Stimulated activated naive B cell treated with anti-CD40 and anti-IgM and Interleukin-4, amounts not matched to agents 10 μg/mL and 1 μg/mL and 100 μg/mL, for 72 hours (primary cell): ENCODE measurements around the gene MRC1.

Experiments
- ATAC-seq, 2 donors: fragments of 150-1000 bp; cut with Tn5 transposase; replicated peaks; 2 replicates each; pipeline ENCODE4 v1.10.0; 2021; ENCODE audit warnings: moderate library complexity in 1 of 2
- DNase-seq: peaks from one replicate; pipeline ENCODE4 v3.0.0; 2021
- H3K27ac Mint-ChIP-seq: one replicate; pipeline ENCODE4 v1.8.0; 2022; ENCODE audit warnings: mild to moderate bottlenecking, mixed read lengths
- H3K27me3 Mint-ChIP-seq, 2 donors: one replicate each; pipeline ENCODE4 v1.8.0; 2022; ENCODE audit warnings: mixed read lengths in 2 of 2
- H3K36me3 Mint-ChIP-seq, 2 donors: one replicate each; pipeline ENCODE4 v1.8.0; 2022; ENCODE audit warnings: mixed read lengths in 2 of 2, mild to moderate bottlenecking in 1 of 2
- H3K4me1 Mint-ChIP-seq, 2 donors: one replicate each; pipeline ENCODE4 v1.8.0; 2022; ENCODE audit warnings: mixed read lengths in 2 of 2, mild to moderate bottlenecking in 1 of 2
- H3K4me3 Mint-ChIP-seq, 2 donors: one replicate each; pipeline ENCODE4 v1.8.0; 2022; ENCODE audit warnings: mild to moderate bottlenecking in 2 of 2, mixed read lengths in 2 of 2, moderate library complexity in 1 of 2
- H3K9me3 Mint-ChIP-seq, 2 donors: one replicate each; pipeline ENCODE4 v1.8.0; 2022; ENCODE audit warnings: mixed read lengths in 2 of 2, mild to moderate bottlenecking in 1 of 2

MRC1 gene

DNA sequence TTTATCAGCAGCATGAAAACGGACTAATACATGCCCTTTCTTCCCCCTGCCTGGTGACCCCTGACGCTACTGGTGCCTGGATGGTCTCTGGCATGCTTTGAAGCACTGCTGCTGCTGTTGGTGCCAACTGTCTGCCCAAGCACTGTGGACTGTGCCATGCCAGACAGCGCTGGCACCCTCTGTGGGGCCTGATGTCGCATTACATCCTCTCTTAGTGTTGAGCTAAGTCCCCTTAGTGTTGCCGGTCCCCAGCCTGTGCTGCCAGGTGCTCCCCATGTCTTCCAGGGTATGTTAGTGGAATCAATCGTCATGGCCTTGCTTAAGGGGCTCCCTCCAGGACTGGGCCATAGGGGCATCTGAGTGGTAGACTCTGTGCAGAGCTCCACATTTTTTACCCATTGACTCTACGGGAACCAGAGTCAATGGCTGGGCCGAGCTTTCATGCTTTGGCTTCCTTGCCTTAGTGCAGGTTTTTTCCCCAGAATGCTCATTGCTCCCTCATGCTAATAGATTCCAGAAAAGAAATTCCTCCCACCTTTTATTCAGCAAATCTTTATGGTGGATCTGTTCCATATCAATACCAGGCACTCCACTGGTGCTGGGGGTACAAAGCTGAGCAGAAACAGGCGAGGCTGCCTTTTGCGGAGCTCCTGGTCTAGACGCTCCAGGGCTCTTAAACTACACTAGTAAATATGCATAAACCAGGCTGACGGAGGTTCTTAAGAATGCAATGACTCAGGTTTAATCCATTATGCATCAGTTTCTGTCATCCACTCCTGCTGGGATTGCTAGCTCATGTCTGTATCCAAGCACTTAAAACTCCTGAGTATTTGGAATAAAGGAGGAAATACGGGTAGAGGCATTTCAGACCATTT is 21.8 kb upstream of the MRC1 start:
- Mint-ChIP-seq H3K36me3 (no peaks in the 10 kb centered on the region), H3K27ac (no peak overlapping the region)
- no peak for ATAC-seq

DNA sequence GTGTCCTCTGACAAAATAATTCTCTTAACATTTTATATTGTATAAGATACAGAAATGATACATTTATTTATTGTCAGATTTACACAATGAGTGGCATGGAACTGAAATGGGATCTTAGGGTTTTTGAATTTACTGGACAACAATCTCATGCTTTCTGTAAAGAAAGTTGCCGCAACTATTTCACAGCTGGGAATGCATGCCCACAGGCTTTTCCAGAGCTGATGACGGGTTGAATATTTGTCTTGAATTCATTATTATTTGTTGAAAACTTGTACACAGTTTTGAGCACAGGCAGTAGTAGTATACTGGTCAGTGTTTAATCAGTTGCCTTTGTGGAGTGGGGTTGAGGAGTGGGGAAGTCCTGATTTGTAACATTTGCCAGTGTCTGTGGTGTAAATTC is 20.5 kb upstream of the MRC1 start:
- no peaks in the 10 kb centered on the region for H3K36me3 Mint-ChIP-seq
- no peaks in the 10 kb centered on the region for H3K9me3 Mint-ChIP-seq
- no peaks in the 10 kb centered on the region for H3K27me3 Mint-ChIP-seq
- H3K27ac Mint-ChIP-seq: no peak overlapping the region
- H3K4me3 Mint-ChIP-seq: no peak overlapping the region
- ATAC-seq (no peak), DNase-seq (no peak)
- H3K4me1 Mint-ChIP-seq: peaks cover 4 to 11% of the 10 kb centered on the region in 2 donors

More for the DNA sequence above, 21.8 kb upstream of the MRC1 start:
- Mint-ChIP-seq H3K9me3 (no peaks in the 10 kb centered on the region), H3K27me3 (no peaks in the 10 kb centered on the region), H3K4me1 (peaks cover 7 to 13% of the 10 kb centered on the region in 2 donors), H3K4me3 (no peak overlapping the region)
- DNase-seq: no peak

DNA sequence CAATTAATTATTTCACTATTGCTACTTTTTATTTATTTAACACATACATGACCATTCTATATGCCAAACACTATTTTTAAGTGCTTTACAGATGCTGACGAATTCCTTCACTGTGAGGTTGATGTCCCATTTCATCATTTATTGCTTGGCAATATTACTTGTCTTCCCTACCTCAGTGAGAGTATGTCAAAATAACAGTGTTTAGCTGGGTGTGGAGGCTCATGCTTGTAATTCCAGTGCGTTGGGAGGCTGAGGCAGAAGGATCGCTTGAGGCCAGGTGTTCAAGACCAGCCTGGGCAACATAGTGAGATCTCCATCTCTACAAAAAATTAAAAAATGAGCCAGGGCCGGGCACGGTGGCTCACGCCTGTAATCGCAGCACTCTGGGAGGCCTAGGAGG is 19.8 kb upstream of the MRC1 start:
- ATAC-seq: no peak
- Mint-ChIP-seq H3K4me1 (peaks cover 2 to 7% of the 10 kb centered on the region in 2 donors), H3K36me3 (no peaks in the 10 kb centered on the region), H3K4me3 (no peak overlapping the region), H3K9me3 (no peaks in the 10 kb centered on the region), H3K27me3 (no peaks in the 10 kb centered on the region), H3K27ac (no peak overlapping the region)
- DNase-seq: no peak

GRCh38 chr10:17790651-17791050 is 18.5 kb upstream of the MRC1 start:
- Mint-ChIP-seq H3K27ac (no peak overlapping the region), H3K36me3 (no peaks in the 10 kb centered on the region), H3K4me3 (no peak overlapping the region), H3K27me3 (no peaks in the 10 kb centered on the region), H3K9me3 (no peaks in the 10 kb centered on the region), H3K4me1 (peaks cover 2 to 7% of the 10 kb centered on the region in 2 donors)
- ATAC-seq: no peak
- DNase-seq: no peak

GRCh38 chr10:17792991-17793390 is 16.2 kb upstream of the MRC1 start:
- DNase-seq (no peak), ATAC-seq (no peak)
- Mint-ChIP-seq H3K9me3 (no peaks in the 10 kb centered on the region), H3K27me3 (no peaks in the 10 kb centered on the region), H3K27ac (no peak overlapping the region), H3K4me1 (peaks cover 2 to 7% of the 10 kb centered on the region in 2 donors), H3K36me3 (no peaks in the 10 kb centered on the region), H3K4me3 (no peak overlapping the region)

- Mint-ChIP-seq H3K27me3 (no peaks in the 10 kb centered on the region), H3K27ac (no peak overlapping the region), H3K36me3 (no peaks in the 10 kb centered on the region), H3K4me1 (peaks cover 2 to 7% of the 10 kb centered on the region in 2 donors), H3K4me3 (no peak overlapping the region), H3K9me3 (no peaks in the 10 kb centered on the region)
- DNase-seq (no peak), ATAC-seq (no peak)
Observed at GRCh38 chr10:17793823-17794644, 15.1 kb upstream of the MRC1 start.

DNA sequence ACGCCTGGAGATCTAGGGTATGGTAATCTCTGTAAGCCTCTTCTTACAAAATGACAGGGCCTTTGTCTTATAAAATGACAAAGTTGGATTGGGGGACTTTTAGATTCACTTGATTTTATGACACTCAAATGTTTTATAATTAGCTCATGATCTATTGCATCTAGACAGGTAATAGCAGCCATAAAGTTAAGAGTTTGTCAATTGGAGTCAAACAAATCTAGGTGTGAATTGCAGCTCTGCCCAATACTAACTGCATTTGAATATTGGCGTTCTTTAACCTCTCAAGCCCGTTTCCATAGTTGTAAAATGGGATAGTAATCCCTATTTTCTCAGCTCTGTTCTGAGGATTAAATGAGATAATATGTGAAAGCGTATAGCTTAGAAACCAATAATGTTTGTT is 14.1 kb upstream of the MRC1 start:
- ATAC-seq (no peak), DNase-seq (no peak)
- Mint-ChIP-seq H3K36me3 (no peaks in the 10 kb centered on the region), H3K27ac (no peak overlapping the region), H3K9me3 (no peaks in the 10 kb centered on the region), H3K4me1 (peaks cover 2 to 7% of the 10 kb centered on the region in 2 donors), H3K27me3 (no peaks in the 10 kb centered on the region), H3K4me3 (no peak overlapping the region)

- H3K4me1 Mint-ChIP-seq: peaks cover 2 to 7% of the 10 kb centered on the region in 2 donors
- H3K27me3 Mint-ChIP-seq: no peaks in the 10 kb centered on the region
- no peak for ATAC-seq
- H3K27ac Mint-ChIP-seq: peak overlapping the region; percentile 20
- no peaks in the 10 kb centered on the region for H3K9me3 Mint-ChIP-seq
- H3K4me3 Mint-ChIP-seq: no peak overlapping the region
- H3K36me3 Mint-ChIP-seq: no peaks in the 10 kb centered on the region
- DNase-seq: no peak
Observed at GRCh38 chr10:17795813-17796594, 13.1 kb upstream of the MRC1 start.

DNA sequence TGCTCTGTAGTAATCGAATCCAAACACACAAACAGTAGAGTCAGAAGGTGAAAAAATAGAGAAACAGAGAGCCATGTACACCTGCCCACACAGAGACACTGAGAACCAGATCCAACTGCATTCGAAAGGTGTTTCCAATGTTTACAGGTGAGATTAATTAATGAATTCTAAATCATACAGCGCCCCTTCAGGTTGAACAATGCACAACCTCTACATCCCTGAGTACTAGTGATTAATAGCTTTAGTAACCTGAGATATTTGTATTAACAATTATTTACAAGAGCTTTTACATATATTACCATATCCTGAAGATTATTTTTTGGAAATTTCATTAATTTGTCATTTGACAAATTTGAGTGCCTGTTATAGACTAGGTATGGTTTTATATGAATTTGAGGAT is 7.6 kb upstream of the MRC1 start:
- ATAC-seq: no peak
- no peak overlapping the region for H3K27ac Mint-ChIP-seq

DNA sequence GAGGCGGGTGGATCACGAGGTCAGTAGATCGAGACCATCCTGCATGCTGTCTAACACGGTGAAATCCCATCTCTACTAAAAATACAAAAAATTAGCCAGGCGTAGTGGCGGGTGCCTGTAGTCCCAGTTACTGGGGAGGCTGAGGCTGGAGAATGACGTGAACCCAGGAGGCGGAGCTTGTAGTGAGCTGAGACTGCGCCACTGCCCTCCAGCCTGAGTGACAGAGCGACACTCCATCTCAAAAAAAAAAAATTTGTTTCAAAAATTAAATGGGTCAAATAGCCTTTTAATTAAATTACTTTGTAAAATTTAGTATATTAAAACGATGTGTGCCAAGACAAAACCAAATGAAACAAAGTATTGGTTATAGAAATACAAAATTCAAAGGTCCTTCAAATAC is 6.8 kb upstream of the MRC1 start:
- DNase-seq (no peak), ATAC-seq (no peak)
- Mint-ChIP-seq H3K9me3 (no peaks in the 10 kb centered on the region), H3K27me3 (no peaks in the 10 kb centered on the region), H3K27ac (no peak overlapping the region), H3K4me1 (peaks cover 9 to 27% of the 10 kb centered on the region in 2 donors), H3K36me3 (no peaks in the 10 kb centered on the region), H3K4me3 (no peak overlapping the region)

More for the DNA sequence above, 7.6 kb upstream of the MRC1 start:
- no peak overlapping the region for H3K4me3 Mint-ChIP-seq
- no peaks in the 10 kb centered on the region for H3K27me3 Mint-ChIP-seq
- H3K4me1 Mint-ChIP-seq: peaks cover 8 to 25% of the 10 kb centered on the region in 2 donors
- no peak for DNase-seq
- H3K9me3 Mint-ChIP-seq: no peaks in the 10 kb centered on the region
- no peaks in the 10 kb centered on the region for H3K36me3 Mint-ChIP-seq

- ATAC-seq (no peak), DNase-seq (no peak)
- no peaks in the 10 kb centered on the region for H3K27me3 Mint-ChIP-seq
- H3K4me1 Mint-ChIP-seq: peaks cover 9 to 27% of the 10 kb centered on the region in 2 donors
- no peak overlapping the region for H3K27ac Mint-ChIP-seq
- no peaks in the 10 kb centered on the region for H3K9me3 Mint-ChIP-seq
- H3K36me3 Mint-ChIP-seq: no peaks in the 10 kb centered on the region
- H3K4me3 Mint-ChIP-seq: no peak overlapping the region
Observed at GRCh38 chr10:17802976-17803375, 6.2 kb upstream of the MRC1 start.

- Mint-ChIP-seq H3K27ac (no peak overlapping the region), H3K36me3 (no peaks in the 10 kb centered on the region), H3K4me3 (no peak overlapping the region), H3K9me3 (no peaks in the 10 kb centered on the region), H3K4me1 (peaks cover 16 to 45% of the 10 kb centered on the region in 2 donors), H3K27me3 (peaks cover 10 to 16% of the 10 kb centered on the region in 2 donors)
- ATAC-seq: peak; percentile 44 to 62
- no peak for DNase-seq
Observed at GRCh38 chr10:17805330-17805729, 3.8 kb upstream of the MRC1 start.

- H3K27me3 Mint-ChIP-seq: peaks cover 14 to 23% of the 10 kb centered on the region in 2 donors
- H3K4me1 Mint-ChIP-seq: peaks cover 16 to 45% of the 10 kb centered on the region in 2 donors
- H3K9me3 Mint-ChIP-seq: no peaks in the 10 kb centered on the region
- no peak overlapping the region for H3K27ac Mint-ChIP-seq
- peak; percentile 12 for DNase-seq
- H3K36me3 Mint-ChIP-seq: no peaks in the 10 kb centered on the region
- no peak overlapping the region for H3K4me3 Mint-ChIP-seq
- ATAC-seq: peak; percentile 90 to 92
Observed at GRCh38 chr10:17805921-17806577, 3.1 kb upstream of the MRC1 start.
